H4 (cell line): ENCODE measurements around the gene MBNL1. TPM values are rescaled to one million over a fixed set of nuclear protein-coding genes. Genes with fewer than 3 reads are reported as not detected.

Source experiments
- DNase-seq: peaks from one replicate; pipeline ENCODE4 v3.0.0-alpha.2; 2015; ENCODE audit warnings: low spot score
- total RNA-seq: library from RNA; depleted of rRNA; stranded (reverse); fragments of >200 nt; shearing (Covaris generic); gene quantifications from 2 replicates; pipeline ENCODE4 v1.2.3, GENCODE V29; 2014; rRNA removed

The MBNL1 gene
- 87.0 and 153 TPM in 2 replicates for total RNA-seq

GRCh38 chr3:152268555-152269055 is at the start of gene MBNL1:
Gene MBNL1 (plus strand): TSS chr3:152268929. CDS start chr3:152300194, 31,265 bp downstream.
- DNase-seq = peak; percentile 81

GRCh38 chr3:152219216-152219615 is 49.5 kb upstream of the MBNL1 start:
- DNase-seq = no peak

- DNase-seq = no peak
Measured at GRCh38 chr3:152219769-152220255, 48.9 kb upstream of the MBNL1 start.

- DNase-seq = no peak
Measured at GRCh38 chr3:152222327-152222726, 46.4 kb upstream of the MBNL1 start.

GRCh38 chr3:152225201-152225600 is 43.5 kb upstream of the MBNL1 start:
- DNase-seq = no peak

- no peak for DNase-seq
Measured at GRCh38 chr3:152226176-152226575, 42.6 kb upstream of the MBNL1 start.

GRCh38 chr3:152227027-152227426 is 41.7 kb upstream of the MBNL1 start:
- DNase-seq = no peak

GRCh38 chr3:152229692-152230091 is 39.0 kb upstream of the MBNL1 start:
- no peak for DNase-seq

- no peak for DNase-seq
Measured at GRCh38 chr3:152230370-152230769, 38.4 kb upstream of the MBNL1 start.

GRCh38 chr3:152232001-152232400 is 36.7 kb upstream of the MBNL1 start:
- no peak for DNase-seq

- DNase-seq = no peak
Measured at GRCh38 chr3:152232679-152233078, 36.0 kb upstream of the MBNL1 start.

- DNase-seq = no peak
Measured at GRCh38 chr3:152234657-152235375, 33.9 kb upstream of the MBNL1 start.

- DNase-seq = peak; percentile 65
Measured at GRCh38 chr3:152235709-152236298, 32.9 kb upstream of the MBNL1 start.

- no peak for DNase-seq
Measured at GRCh38 chr3:152236716-152237115, 32.0 kb upstream of the MBNL1 start.

GRCh38 chr3:152241142-152242017 is 27.3 kb upstream of the MBNL1 start:
- DNase-seq = no peak

GRCh38 chr3:152243301-152243711 is 25.4 kb upstream of the MBNL1 start:
- DNase-seq = no peak

GRCh38 chr3:152243721-152244516 is 24.8 kb upstream of the MBNL1 start:
- DNase-seq = no peak

- DNase-seq = no peak
Measured at GRCh38 chr3:152244517-152244888, 24.2 kb upstream of the MBNL1 start.

- no peak for DNase-seq
Measured at GRCh38 chr3:152245498-152246170, 23.1 kb upstream of the MBNL1 start.

GRCh38 chr3:152251916-152252315 is 16.8 kb upstream of the MBNL1 start:
- DNase-seq = no peak

GRCh38 chr3:152252755-152253154 is 16.0 kb upstream of the MBNL1 start:
- DNase-seq = no peak
